ENCODE measurements around the gene SLC30A7. TPM values are rescaled to one million over a fixed set of nuclear protein-coding genes. Genes with fewer than 3 reads are reported as not detected.
"Not testable (repeated sequence)": the region's sequence is repeated elsewhere in the genome, so short reads cannot be mapped to it uniquely, and the experiment has no call there.

Gene SLC30A7
- total RNA-seq, 2 donors from 2014 or later: 19.8 to 31.0 TPM

- Histone ChIP-seq H3K4me3 (no peak overlapping the region), H3K4me1 (replicated peaks) (no peaks in the 10 kb centered on the region), H3K36me3 (no peaks in the 10 kb centered on the region), H3K27me3 (replicated peaks; ENCODE audit: insufficient read depth) (no peaks in the 10 kb centered on the region), H3K27ac (no peak overlapping the region), H3K9me3 (no peaks in the 10 kb centered on the region)
- TF ChIP-seq POLR2AphosphoS5 (IDR thresholded peaks at IDR 0.05) (no peak), POLR2A (IDR thresholded peaks at IDR 0.05) (no peak), CTCF (IDR thresholded peaks at IDR 0.05) (no peak)
- intact Hi-C loops (cut with DNase I): no loop called here
- DNase-seq (ENCODE audit: low spot score): no peak
Measured at GRCh38 chr1:100876291-100876690, 19.6 kb upstream of the SLC30A7 start.

GRCh38 chr1:100879422-100879821 lies 16.5 kb upstream of the SLC30A7 start:
- no peak for DNase-seq (ENCODE audit: low spot score)
- Histone ChIP-seq H3K27me3 (replicated peaks; ENCODE audit: insufficient read depth) (no peaks in the 10 kb centered on the region), H3K36me3 (no peaks in the 10 kb centered on the region), H3K9me3 (no peaks in the 10 kb centered on the region), H3K4me3 (no peak overlapping the region), H3K4me1 (replicated peaks) (no peaks in the 10 kb centered on the region), H3K27ac (no peak overlapping the region)
- intact Hi-C loops (cut with DNase I): no loop called here
- TF ChIP-seq CTCF (IDR thresholded peaks at IDR 0.05) (no peak), POLR2AphosphoS5 (IDR thresholded peaks at IDR 0.05) (no peak), POLR2A (IDR thresholded peaks at IDR 0.05) (no peak)

DNA sequence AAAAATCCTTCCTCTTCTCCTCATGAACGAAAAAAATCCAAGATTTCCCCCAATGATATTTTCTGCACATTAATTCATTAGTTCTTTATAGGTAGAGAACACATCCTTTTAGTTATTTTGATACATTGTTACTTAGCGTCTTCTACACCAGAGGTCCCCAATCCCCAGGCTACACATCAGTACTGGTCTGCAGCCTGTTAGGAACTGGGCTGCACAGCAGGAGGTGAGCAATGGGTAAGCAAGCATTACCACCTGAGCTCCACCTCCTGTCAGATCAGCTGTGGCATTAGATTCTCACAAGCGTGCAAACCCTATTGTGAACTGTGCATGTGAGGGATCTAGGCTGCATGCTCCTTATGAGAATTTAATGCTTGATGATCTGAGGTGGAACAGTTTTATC lies 14.2 kb upstream of the SLC30A7 start:
- intact Hi-C loops (cut with DNase I): no loop called here
- Histone ChIP-seq H3K4me1 (replicated peaks) (no peaks in the 10 kb centered on the region), H3K4me3 (no peak overlapping the region), H3K9me3 (no peaks in the 10 kb centered on the region), H3K27ac (no peak overlapping the region), H3K36me3 (no peaks in the 10 kb centered on the region), H3K27me3 (replicated peaks; ENCODE audit: insufficient read depth) (no peaks in the 10 kb centered on the region)
- no peak for TF ChIP-seq CTCF (IDR thresholded peaks at IDR 0.05)
- TF ChIP-seq POLR2A (IDR thresholded peaks at IDR 0.05): no peak
- DNase-seq (ENCODE audit: low spot score): no peak
- WGBS: 98% methylated on average over 3 of the region's 3 CpGs

DNA sequence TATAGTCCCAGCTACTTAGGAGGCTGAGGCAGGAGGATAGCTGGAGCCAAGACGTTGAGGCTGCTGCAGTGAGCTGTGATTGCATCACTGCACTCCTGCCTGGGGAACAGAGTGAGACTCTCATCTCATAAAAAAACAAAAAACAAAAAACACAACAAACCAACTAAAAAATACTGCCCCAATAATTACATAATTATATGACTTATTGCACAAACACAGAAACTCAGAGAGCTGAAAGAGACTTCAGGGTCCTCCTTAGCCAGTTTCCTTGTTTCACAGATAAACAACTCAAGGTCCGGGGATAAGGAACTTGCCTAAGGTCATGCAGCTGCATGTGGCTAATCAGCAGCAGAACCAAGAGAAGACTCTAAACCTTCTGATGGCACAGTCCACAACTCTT lies 13.2 kb upstream of the SLC30A7 start:
- H3K9me3 ChIP-seq: no peaks in the 10 kb centered on the region
- H3K27ac ChIP-seq: no peak overlapping the region
- H3K4me1 ChIP-seq (replicated peaks): no peaks in the 10 kb centered on the region
- H3K4me3 ChIP-seq: no peak overlapping the region
- intact Hi-C loops (cut with DNase I): no loop called here
- TF ChIP-seq POLR2AphosphoS5 (IDR thresholded peaks at IDR 0.05) (no peak), CTCF (IDR thresholded peaks at IDR 0.05) (no peak), POLR2A (IDR thresholded peaks at IDR 0.05) (no peak)
- H3K36me3 ChIP-seq: no peaks in the 10 kb centered on the region
- no peaks in the 10 kb centered on the region for H3K27me3 ChIP-seq (replicated peaks; ENCODE audit: insufficient read depth)
- 76% methylated on average over 2 of the region's 2 CpGs for WGBS
- DNase-seq (ENCODE audit: low spot score): no peak

DNA sequence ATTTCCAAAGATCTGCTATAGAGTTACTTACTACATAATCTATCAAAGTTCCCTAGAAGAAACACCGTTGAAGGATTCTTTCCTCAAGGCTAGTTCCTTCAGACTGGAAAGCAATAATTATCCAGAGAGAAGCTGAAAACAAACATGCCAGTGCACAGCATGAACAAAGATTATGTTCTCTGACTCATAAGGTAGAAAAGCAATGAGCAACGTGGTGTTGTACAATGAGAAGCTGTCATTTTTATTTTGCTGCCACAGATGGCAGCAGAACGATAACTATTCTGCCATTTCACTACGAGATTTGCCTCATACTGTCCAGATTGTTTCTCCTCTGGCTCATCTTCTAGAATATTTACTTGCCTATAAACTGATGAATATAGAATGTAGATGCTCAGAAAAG lies 11.9 kb upstream of the SLC30A7 start:
- Histone ChIP-seq H3K4me1 (replicated peaks) (no peaks in the 10 kb centered on the region), H3K27me3 (replicated peaks; ENCODE audit: insufficient read depth) (no peaks in the 10 kb centered on the region), H3K9me3 (no peaks in the 10 kb centered on the region), H3K4me3 (no peak overlapping the region), H3K36me3 (no peaks in the 10 kb centered on the region), H3K27ac (no peak overlapping the region)
- DNase-seq (ENCODE audit: low spot score): no peak
- WGBS: 35% methylated on average over 4 of the region's 4 CpGs
- intact Hi-C loops (cut with DNase I): no loop called here
- no peak for TF ChIP-seq POLR2AphosphoS5 (IDR thresholded peaks at IDR 0.05)
- TF ChIP-seq CTCF (IDR thresholded peaks at IDR 0.05): no peak
- TF ChIP-seq POLR2A (IDR thresholded peaks at IDR 0.05): no peak

DNA sequence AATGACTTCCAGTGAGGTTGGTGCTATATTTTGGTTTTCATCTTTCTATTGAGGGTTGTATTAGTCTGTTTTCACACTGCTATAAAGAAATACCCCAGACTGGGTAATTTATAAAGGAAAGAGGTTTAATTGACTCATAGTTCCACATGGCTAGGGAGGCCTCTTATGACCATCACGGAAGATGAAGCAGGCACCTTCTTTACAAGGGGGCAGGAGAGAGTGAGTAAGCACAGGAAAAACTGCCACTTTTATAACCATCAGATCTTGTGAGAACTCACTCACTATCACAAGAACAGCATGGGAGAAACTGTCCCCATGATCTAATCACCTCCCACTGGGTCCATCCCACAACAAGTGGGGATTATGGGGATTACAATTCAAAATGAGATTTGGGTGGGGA lies 6.9 kb upstream of the SLC30A7 start:
- DNase-seq (ENCODE audit: low spot score); intact Hi-C loops (cut with DNase I): not testable (repeated sequence)

GRCh38 chr1:100889869-100890482 lies 5.9 kb upstream of the SLC30A7 start:
- H3K9me3 ChIP-seq; H3K4me1 ChIP-seq (replicated peaks); H3K27me3 ChIP-seq (replicated peaks; ENCODE audit: insufficient read depth); DNase-seq (ENCODE audit: low spot score); H3K4me3 ChIP-seq; H3K36me3 ChIP-seq; H3K27ac ChIP-seq: not testable (repeated sequence)
- WGBS: 100% methylated on average over 2 of the region's 2 CpGs
- intact Hi-C loops (cut with DNase I): loop anchor here (10.0 kb wide), 1 partner anchor 755 kb away; the partner anchor contains the start of genes SASS6 and TRMT13

More for the DNA sequence above, 6.9 kb upstream of the SLC30A7 start:
- not testable (repeated sequence) for H3K36me3 ChIP-seq; H3K27ac ChIP-seq; H3K9me3 ChIP-seq; H3K4me1 ChIP-seq (replicated peaks); H3K4me3 ChIP-seq; H3K27me3 ChIP-seq (replicated peaks; ENCODE audit: insufficient read depth)
- 95% methylated on average over 1 of the region's 1 CpG for WGBS

Measured in prostate gland (tissue), 2 donors.